Measurements from ENCODE around the gene EYA3. TPM values are rescaled to one million over a fixed set of nuclear protein-coding genes. Genes with fewer than 3 reads are reported as not detected.
A peak's percentile ranks its signal among the peaks of the same experiment; 100 is the strongest.

EYA3 gene
- 13.5 to 17.9 TPM (median 15.7 TPM) in 3 replicates for total RNA-seq
- long read RNA-seq, partial matches to known transcripts, result 0 of 4 reads
- long read RNA-seq, other reads (novel, unspliced or antisense), result 3 of 4 reads

- peaks cover 1% of the 10 kb centered on the region for H3K27me3 Mint-ChIP-seq (ENCODE audit: low read depth)
- peaks cover 25% of the 10 kb centered on the region for H3K4me1 Mint-ChIP-seq (ENCODE audit: low read depth)
- no peaks in the 10 kb centered on the region for H3K9me3 Mint-ChIP-seq (ENCODE audit: low read depth)
- peak within 1 kb of the TSS; percentile 96 for H3K4me3 Mint-ChIP-seq (ENCODE audit: unreplicated experiment)
- H3K27ac Mint-ChIP-seq (ENCODE audit: unreplicated experiment), result peak within 1 kb of the TSS; percentile 97
- DNase-seq (ENCODE audit: low spot score), result peak; percentile 97
- H3K36me3 Mint-ChIP-seq (ENCODE audit: low read depth), result no peaks in the 10 kb centered on the region
- TF ChIP-seq, protein P1, sequence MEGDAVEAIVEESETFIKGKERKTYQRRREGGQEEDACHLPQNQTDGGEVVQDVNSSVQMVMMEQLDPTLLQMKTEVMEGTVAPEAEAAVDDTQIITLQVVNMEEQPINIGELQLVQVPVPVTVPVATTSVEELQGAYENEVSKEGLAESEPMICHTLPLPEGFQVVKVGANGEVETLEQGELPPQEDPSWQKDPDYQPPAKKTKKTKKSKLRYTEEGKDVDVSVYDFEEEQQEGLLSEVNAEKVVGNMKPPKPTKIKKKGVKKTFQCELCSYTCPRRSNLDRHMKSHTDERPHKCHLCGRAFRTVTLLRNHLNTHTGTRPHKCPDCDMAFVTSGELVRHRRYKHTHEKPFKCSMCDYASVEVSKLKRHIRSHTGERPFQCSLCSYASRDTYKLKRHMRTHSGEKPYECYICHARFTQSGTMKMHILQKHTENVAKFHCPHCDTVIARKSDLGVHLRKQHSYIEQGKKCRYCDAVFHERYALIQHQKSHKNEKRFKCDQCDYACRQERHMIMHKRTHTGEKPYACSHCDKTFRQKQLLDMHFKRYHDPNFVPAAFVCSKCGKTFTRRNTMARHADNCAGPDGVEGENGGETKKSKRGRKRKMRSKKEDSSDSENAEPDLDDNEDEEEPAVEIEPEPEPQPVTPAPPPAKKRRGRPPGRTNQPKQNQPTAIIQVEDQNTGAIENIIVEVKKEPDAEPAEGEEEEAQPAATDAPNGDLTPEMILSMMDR (IDR thresholded peaks at IDR 0.05), result no peak
These were observed at the start of gene EYA3 for GRCh38 chr1:28088168-28088961. TSS of gene EYA3 (minus strand) at chr1:28088610. CDS start at chr1:28058026, 30,584 bp downstream.

DNA sequence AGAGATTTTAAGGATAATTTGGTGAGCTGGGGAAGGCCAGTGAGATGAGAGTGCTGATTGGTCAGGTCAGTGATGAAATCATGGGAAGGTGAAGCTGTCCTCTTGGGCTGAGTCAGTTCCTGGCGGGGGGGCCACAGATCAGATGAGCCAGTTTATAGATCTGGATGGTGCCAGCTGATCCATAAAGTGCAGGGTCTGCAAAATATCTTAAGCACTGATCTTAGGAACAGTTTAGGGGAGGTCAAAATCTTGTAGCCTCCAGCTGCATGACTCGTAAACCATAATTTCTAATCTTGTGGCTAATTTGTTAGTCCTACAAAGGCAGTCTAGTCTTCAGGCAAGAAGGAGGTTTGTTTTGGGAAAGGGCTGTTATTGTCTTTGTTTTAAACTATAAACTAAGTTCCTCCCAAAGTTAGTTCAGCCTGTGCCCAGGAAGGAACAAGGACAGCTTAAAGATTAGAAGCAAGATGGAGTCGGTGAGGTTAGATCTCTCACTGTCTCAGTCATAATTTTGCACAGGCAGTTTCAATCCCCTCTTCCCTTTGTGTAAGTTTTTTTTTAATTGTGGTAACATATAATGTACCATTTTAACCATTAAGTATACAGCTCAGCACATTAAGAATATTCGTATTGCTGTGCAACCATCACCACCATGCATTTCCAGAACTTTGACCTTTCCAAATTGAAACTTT, 48.7 kb upstream of the EYA3 start:
- H3K27me3 Mint-ChIP-seq (ENCODE audit: low read depth), result peaks cover 1% of the 10 kb centered on the region
- TF ChIP-seq, protein P1 (IDR thresholded peaks at IDR 0.05), result no peak
- no peaks in the 10 kb centered on the region for H3K4me1 Mint-ChIP-seq (ENCODE audit: low read depth)
- H3K4me3 Mint-ChIP-seq (ENCODE audit: unreplicated experiment), result no peak overlapping the region
- no peak overlapping the region for H3K27ac Mint-ChIP-seq (ENCODE audit: unreplicated experiment)
- peaks cover 5% of the 10 kb centered on the region for H3K9me3 Mint-ChIP-seq (ENCODE audit: low read depth)
- DNase-seq (ENCODE audit: low spot score), result peak; percentile 12
- H3K36me3 Mint-ChIP-seq (ENCODE audit: low read depth), result peaks cover 1% of the 10 kb centered on the region

DNA sequence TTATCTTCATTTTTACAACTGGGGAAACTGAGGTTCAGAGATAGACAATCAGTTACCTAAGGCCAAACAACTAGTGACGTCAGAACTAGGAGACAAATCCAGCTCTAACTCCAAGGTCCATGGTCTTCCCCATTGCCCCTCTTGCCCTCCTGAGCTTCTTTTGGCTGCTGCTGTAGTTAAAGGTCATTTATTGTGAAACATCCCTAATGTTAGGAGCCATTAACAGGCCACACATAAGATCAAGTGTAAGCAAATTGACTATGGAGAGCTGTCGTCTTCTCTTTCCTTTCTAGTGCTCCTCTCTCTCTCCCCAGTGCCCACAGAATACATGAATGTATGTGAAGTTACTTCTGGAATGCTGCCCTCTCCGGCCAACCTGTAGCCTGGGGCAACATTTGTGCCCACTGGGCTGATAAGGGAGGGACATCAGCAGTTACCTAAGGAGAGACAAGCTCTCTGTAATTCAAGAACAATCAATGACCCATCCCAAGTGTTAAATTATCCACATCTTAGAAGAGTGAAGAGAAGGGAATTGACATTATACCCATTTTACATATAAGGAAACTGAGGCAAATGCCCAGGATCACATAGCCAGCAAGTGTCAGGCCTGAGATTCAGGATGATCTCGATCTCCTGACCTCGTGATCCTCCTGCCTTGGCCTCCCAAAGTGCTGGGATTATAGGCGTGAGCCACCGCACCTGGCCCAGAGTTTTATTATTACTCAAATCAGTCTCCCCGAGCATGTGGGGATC, 47.9 kb upstream of the EYA3 start:
- DNase-seq (ENCODE audit: low spot score), result peak; percentile 18
- Mint-ChIP-seq H3K9me3 (ENCODE audit: low read depth) (peaks cover 5% of the 10 kb centered on the region), H3K4me1 (ENCODE audit: low read depth) (no peaks in the 10 kb centered on the region), H3K4me3 (ENCODE audit: unreplicated experiment) (no peak overlapping the region), H3K27ac (ENCODE audit: unreplicated experiment) (no peak overlapping the region), H3K27me3 (ENCODE audit: low read depth) (peaks cover 1% of the 10 kb centered on the region), H3K36me3 (ENCODE audit: low read depth) (peaks cover 1% of the 10 kb centered on the region)
- TF ChIP-seq, protein P1 (IDR thresholded peaks at IDR 0.05), result no peak

DNA sequence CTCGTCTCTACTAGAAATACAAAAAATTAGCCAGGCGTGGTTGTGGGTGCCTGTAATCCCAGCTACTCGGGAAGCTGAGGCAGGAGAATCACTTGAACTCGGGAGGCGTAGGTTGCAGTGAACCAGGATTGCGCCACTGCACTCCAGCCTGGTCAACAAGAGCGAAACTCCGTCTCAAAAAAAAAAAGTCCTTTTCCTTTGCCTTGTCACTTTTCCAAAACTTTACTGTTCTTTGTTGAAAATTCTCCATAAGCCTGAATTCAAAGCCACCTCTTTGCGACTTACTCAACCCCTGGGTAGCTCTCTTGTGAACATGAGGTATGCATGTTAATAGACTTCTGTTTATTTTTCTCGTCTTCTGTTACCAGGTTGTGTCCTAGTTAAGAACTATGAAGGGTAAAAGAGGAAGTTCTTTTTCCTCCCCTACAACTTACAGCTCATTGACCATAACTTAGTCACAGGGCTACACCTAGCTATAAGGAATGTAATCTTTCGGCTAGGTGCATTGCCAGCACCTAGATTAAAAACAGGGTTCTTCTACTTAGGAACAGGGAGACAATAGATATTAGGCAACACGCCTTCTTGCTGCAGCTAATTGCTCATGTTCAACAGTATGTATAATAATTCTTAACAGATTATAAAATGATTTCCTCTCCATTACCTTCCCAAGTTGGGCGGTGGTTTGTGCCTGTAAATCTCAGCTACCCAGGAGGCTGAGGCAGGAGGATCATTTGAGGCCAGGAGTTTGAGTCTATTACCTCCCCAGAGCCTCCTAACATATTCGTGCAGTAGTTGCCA, 47.2 kb upstream of the EYA3 start:
- TF ChIP-seq, protein P1 (IDR thresholded peaks at IDR 0.05), result no peak

More for the DNA sequence above, 47.2 kb upstream of the EYA3 start:
- peaks cover 5% of the 10 kb centered on the region for H3K9me3 Mint-ChIP-seq (ENCODE audit: low read depth)
- H3K27me3 Mint-ChIP-seq (ENCODE audit: low read depth), result peaks cover 4% of the 10 kb centered on the region
- H3K36me3 Mint-ChIP-seq (ENCODE audit: low read depth), result peaks cover 1% of the 10 kb centered on the region
- no peaks in the 10 kb centered on the region for H3K4me1 Mint-ChIP-seq (ENCODE audit: low read depth)
- peak; percentile 3 for DNase-seq (ENCODE audit: low spot score)
- H3K4me3 Mint-ChIP-seq (ENCODE audit: unreplicated experiment), result no peak overlapping the region
- H3K27ac Mint-ChIP-seq (ENCODE audit: unreplicated experiment), result no peak overlapping the region
